Prostate gland (tissue), 2 donors: Measurements from ENCODE around the gene DNAJB13.

ENCODE experiments used
- CTCF ChIP-seq, 4 experiments: fragments of 200-600 bp in 2 of 4; fragments of 450-650 bp in 2 of 4; sonication (generic) in 2 of 4; IDR thresholded peaks; 1 replicate in 3 of 4; 2 replicates in 1 of 4; pipeline ENCODE4 v1.5.1; 2016 to 2019; ENCODE audit warnings: antibody characterized with exemption in 4 of 4, mild to moderate bottlenecking in 2 of 4, moderate library complexity in 2 of 4
- POLR2A ChIP-seq: fragments of 450-650 bp; IDR thresholded peaks from one replicate; pipeline ENCODE4 v1.6.1; 2016; ENCODE audit warnings: antibody characterized with exemption, mild to moderate bottlenecking

- TF ChIP-seq POLR2A (no peak), CTCF (IDR thresholded peaks at IDR 0.05) (no peak)
Measured at GRCh38 chr11:73949912-73950311, 914 bp upstream of the DNAJB13 start.
